Measurements from ENCODE around the gene ADK.

DNA sequence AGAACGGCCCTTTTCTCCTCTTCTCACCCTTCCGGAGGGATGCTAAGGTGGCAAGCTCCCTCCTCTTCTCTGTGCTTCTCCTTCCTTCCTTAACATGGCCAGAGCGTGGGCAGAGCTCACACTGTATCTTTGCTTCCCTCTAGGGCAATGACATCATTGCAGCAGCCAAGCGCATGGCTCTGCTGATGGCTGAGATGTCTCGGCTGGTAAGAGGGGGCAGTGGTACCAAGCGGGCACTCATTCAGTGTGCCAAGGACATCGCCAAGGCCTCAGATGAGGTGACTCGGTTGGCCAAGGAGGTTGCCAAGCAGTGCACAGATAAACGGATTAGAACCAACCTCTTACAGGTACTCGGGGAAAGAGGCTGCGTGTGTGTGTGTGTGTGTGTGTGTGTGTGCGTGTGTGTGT lies 37.0 kb upstream of the ADK start:
- TF ChIP-seq, protein P1, sequence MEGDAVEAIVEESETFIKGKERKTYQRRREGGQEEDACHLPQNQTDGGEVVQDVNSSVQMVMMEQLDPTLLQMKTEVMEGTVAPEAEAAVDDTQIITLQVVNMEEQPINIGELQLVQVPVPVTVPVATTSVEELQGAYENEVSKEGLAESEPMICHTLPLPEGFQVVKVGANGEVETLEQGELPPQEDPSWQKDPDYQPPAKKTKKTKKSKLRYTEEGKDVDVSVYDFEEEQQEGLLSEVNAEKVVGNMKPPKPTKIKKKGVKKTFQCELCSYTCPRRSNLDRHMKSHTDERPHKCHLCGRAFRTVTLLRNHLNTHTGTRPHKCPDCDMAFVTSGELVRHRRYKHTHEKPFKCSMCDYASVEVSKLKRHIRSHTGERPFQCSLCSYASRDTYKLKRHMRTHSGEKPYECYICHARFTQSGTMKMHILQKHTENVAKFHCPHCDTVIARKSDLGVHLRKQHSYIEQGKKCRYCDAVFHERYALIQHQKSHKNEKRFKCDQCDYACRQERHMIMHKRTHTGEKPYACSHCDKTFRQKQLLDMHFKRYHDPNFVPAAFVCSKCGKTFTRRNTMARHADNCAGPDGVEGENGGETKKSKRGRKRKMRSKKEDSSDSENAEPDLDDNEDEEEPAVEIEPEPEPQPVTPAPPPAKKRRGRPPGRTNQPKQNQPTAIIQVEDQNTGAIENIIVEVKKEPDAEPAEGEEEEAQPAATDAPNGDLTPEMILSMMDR (IDR thresholded peaks at IDR 0.05; ENCODE audit: low read depth, low read length), result no peak
- TF ChIP-seq EZH2phosphoT487 (IDR thresholded peaks at IDR 0.05; ENCODE audit: low read depth), result no peak

All from OCI-LY3 (cell line).